GM12878 (cell line): Measurements from ENCODE around the gene TRIM46. TPM values are rescaled to one million over a fixed set of nuclear protein-coding genes. Genes with fewer than 3 reads are reported as not detected.

Source experiments
- ATAC-seq: fragments of 200-7000 bp; cut with Tn5 transposase; 3 replicates; pipeline ENCODE4 v1.9.1; 2020; ENCODE audit warnings: mild to moderate bottlenecking, moderate library complexity
- BruUV-seq: library from RNA; stranded (reverse); fragments of 400-500 nt; replicated peaks from 2 replicates; lab custom pipeline; 2021; lab: Mats Ljungman, UMichigan
- CTCF ChIA-PET: fragments of 300-600 bp; sonication (Branson Sonifier 250); formaldehyde crosslinking; extraction: SDS; loops from one replicate; lab custom pipeline; 2021; ENCODE audit warnings: inconsistent platforms; lab: Yijun Ruan, JAX
- POLR2A ChIA-PET: fragments of 350-600 bp; formaldehyde crosslinking; extraction: SDS; loops from one replicate; lab custom pipeline; 2021; ENCODE audit warnings: inconsistent platforms; lab: Charles Lee
- RAD21 ChIA-PET: fragments of 300-600 bp; sonication (Branson Sonifier 250); formaldehyde crosslinking; loops from one replicate; lab custom pipeline; 2023; ENCODE audit warnings: antibody characterized with exemption; ENCODE audit not compliant: unreplicated experiment; lab: Charles Lee
- SMC1A ChIA-PET: fragments of 300-600 bp; sonication (Branson Sonifier 250); formaldehyde crosslinking; loops from one replicate; lab custom pipeline; 2023; ENCODE audit not compliant: unreplicated experiment, uncharacterized antibody; lab: Charles Lee
- DNase-seq: peaks from one replicate; pipeline ENCODE4 v3.0.0-alpha.2; 2011; ENCODE audit warnings: low read depth, low spot score
- FAIRE-seq: peaks from 3 replicates; lab custom pipeline; 2011; peaks lifted over from hg19 to GRCh38; lab: Jason Lieb, UNC
- H2AFZ ChIP-seq: 2 replicates; pipeline ENCODE4 v1.6.0; 2011; ENCODE audit warnings: low read depth, low read length, control low read depth; ENCODE audit not compliant: control insufficient read depth
- H3K27ac ChIP-seq: 2 replicates; pipeline ENCODE4 v1.5.1; 2011; ENCODE audit warnings: control low read depth; ENCODE audit not compliant: control insufficient read depth, insufficient read depth
- H3K27me3 ChIP-seq, 2 experiments: replicated peaks in 1 of 2; 2 replicates each; pipeline versions ENCODE4 v1.6.0 to v1.6.1; 2011; ENCODE audit warnings: low read length in 1 of 2; ENCODE audit not compliant: control insufficient read depth in 2 of 2, insufficient read depth in 2 of 2
- H3K36me3 ChIP-seq, 2 experiments: 2 replicates each; pipeline ENCODE4 v1.5.1; 2011; ENCODE audit warnings: low read length in 1 of 2; ENCODE audit not compliant: control insufficient read depth in 2 of 2, insufficient read depth in 2 of 2
- H3K4me1 ChIP-seq: 2 replicates; pipeline ENCODE4 v1.6.1; 2011; ENCODE audit warnings: mild to moderate bottlenecking, low read length, moderate library complexity, mixed read lengths; ENCODE audit not compliant: control insufficient read depth, insufficient read depth
- H3K4me2 ChIP-seq: 2 replicates; pipeline ENCODE4 v1.6.0; 2011; ENCODE audit warnings: control low read depth; ENCODE audit not compliant: control insufficient read depth, insufficient read depth
- H3K4me3 ChIP-seq: fragments of 200-600 bp; sonication (generic); 2 replicates; pipeline ENCODE4 v1.5.1; 2016
- H3K79me2 ChIP-seq: 2 replicates; pipeline ENCODE4 v1.6.0; 2011; ENCODE audit warnings: low read length; ENCODE audit not compliant: control insufficient read depth, insufficient read depth
- H3K9ac ChIP-seq: 2 replicates; pipeline ENCODE4 v1.8.0; 2011; ENCODE audit warnings: low read length, control low read depth, mixed read lengths; ENCODE audit not compliant: control insufficient read depth, insufficient read depth
- H3K9me3 ChIP-seq: replicated peaks from 3 replicates; pipeline ENCODE4 v1.5.1; 2011; ENCODE audit warnings: mild to moderate bottlenecking, low read length; ENCODE audit not compliant: control insufficient read depth, insufficient read depth
- H4K20me1 ChIP-seq: 2 replicates; pipeline ENCODE4 v1.6.0; 2011; ENCODE audit not compliant: control insufficient read depth, insufficient read depth
- CEBPB ChIP-seq, 2 experiments: fragments of 150-350 bp in 1 of 2; IDR thresholded peaks; 2 replicates each; pipeline ENCODE4 v1.6.1; 2012 to 2014; ENCODE audit warnings: low read depth in 2 of 2, low read length in 2 of 2, borderline replicate concordance in 1 of 2, inconsistent platforms in 1 of 2
- CREB1 ChIP-seq: IDR thresholded peaks from 2 replicates; pipeline ENCODE4 v1.6.1; 2012; ENCODE audit warnings: low read depth, mild to moderate bottlenecking, inconsistent platforms
- E2F4 ChIP-seq: IDR thresholded peaks from 2 replicates; pipeline ENCODE4 v1.6.1; 2012; ENCODE audit warnings: low read depth, low read length, improper control_type of control experiment
- HDAC6 ChIP-seq: fragments of 200-600 bp; sonication (generic); IDR thresholded peaks from one replicate; pipeline ENCODE4 v1.8.0; 2017; ENCODE audit warnings: antibody characterized with exemption; ENCODE audit not compliant: unreplicated experiment
- HDGF ChIP-seq: fragments of 450-650 bp; IDR thresholded peaks from 2 replicates; pipeline ENCODE4 v1.6.1; 2016; ENCODE audit warnings: antibody characterized with exemption
- JUND ChIP-seq: IDR thresholded peaks from 2 replicates; pipeline ENCODE4 v1.6.1; 2012; ENCODE audit warnings: low read depth, mild to moderate bottlenecking, low read length, improper control_type of control experiment, moderate library complexity
- MYB ChIP-seq: fragments of 150-350 bp; IDR thresholded peaks from 2 replicates; pipeline ENCODE4 v1.6.1; 2014; ENCODE audit warnings: mild to moderate bottlenecking, low read depth, low read length, borderline replicate concordance
- MYC ChIP-seq: IDR thresholded peaks from 2 replicates; pipeline ENCODE4 v1.6.1; 2011; ENCODE audit warnings: mild to moderate bottlenecking, low read length, moderate library complexity, inconsistent platforms; ENCODE audit not compliant: insufficient read depth, insufficient replicate concordance, insufficient read length, severe bottlenecking
- NFIC ChIP-seq: IDR thresholded peaks from 2 replicates; pipeline ENCODE4 v1.6.1; 2012; ENCODE audit warnings: low read depth, mild to moderate bottlenecking, inconsistent platforms, low read length, moderate library complexity
- PAX5 ChIP-seq: IDR thresholded peaks from 2 replicates; pipeline ENCODE4 v1.6.1; 2011; ENCODE audit warnings: low read depth, low read length, borderline replicate concordance
- SMAD1 ChIP-seq: fragments of 450-650 bp; IDR thresholded peaks from 2 replicates; pipeline ENCODE4 v1.6.1; 2018; ENCODE audit warnings: mild to moderate bottlenecking, low read depth; ENCODE audit not compliant: partially characterized antibody
- SP1 ChIP-seq: IDR thresholded peaks from one replicate; pipeline ENCODE4 v1.6.1; 2011; ENCODE audit warnings: low read depth, low read length
- TAF1 ChIP-seq: IDR thresholded peaks from 2 replicates; pipeline ENCODE4 v1.6.1; 2011; ENCODE audit warnings: mild to moderate bottlenecking, low read depth, low read length, borderline replicate concordance
- TCF12 ChIP-seq: IDR thresholded peaks from 2 replicates; pipeline ENCODE4 v1.6.1; 2011; ENCODE audit warnings: low read depth, mild to moderate bottlenecking, low read length
- WGBS: methylation state at CpG from one replicate; pipeline ENCODE4 v1.1.6; 2016; ENCODE audit warnings: low lambda C conversion rate; ENCODE audit not compliant: insufficient replicate concordance, insufficient coverage; ENCODE audit errors: missing lambda C conversion rate; 5-methylcytosine and 5-hydroxymethylcytosine counted together
- in situ Hi-C: fragments of 300-500 bp; cut with MboI; formaldehyde crosslinking; loops from 9 replicates; pipeline ENCODE4 v1.14.3; 2018; ENCODE audit warnings: mixed read lengths
- intact Hi-C: fragments of 100-400 bp; cut with micrococcal nuclease; formaldehyde crosslinking; loops from one replicate; pipeline ENCODE4 v1.14.2; 2022; ENCODE audit not compliant: unreplicated experiment
- polyA plus RNA-seq, 11 experiments: library from polyadenylated mRNA; depleted of rRNA in 4 of 11; unstranded in 6 of 11; stranded (reverse) in 5 of 11; fragments of >200 nt; fragmentation: Nextera tagmentation in 4 of 11; fragmentation: Illumina TruSeq in 1 of 11; extraction: Ambion mirVana in 4 of 11; extraction: Trizol in 1 of 11; gene quantifications; 1 replicate in 1 of 11; 2 replicates in 10 of 11; pipeline versions ENCODE4 v1.2.1 to v1.2.3, GENCODE V29; 2011 to 2016; ENCODE audit warnings: inconsistent platforms in 2 of 11, missing spikeins in 2 of 11, low read depth in 1 of 11
- total RNA-seq, 4 experiments: library from RNA; depleted of rRNA in 3 of 4; stranded (reverse); fragments of >200 nt in 3 of 4; fragmentation: Illumina TruSeq in 1 of 4; extraction: Trizol in 1 of 4; gene quantifications; 2 replicates each; pipeline versions ENCODE4 v1.2.1 to v1.2.3, GENCODE V29; 2013 to 2021
- TF ChIP-seq, protein P1 (sequence below): fragments of 450-650 bp; IDR thresholded peaks from 2 replicates; pipeline ENCODE4 v1.6.1; 2018; ENCODE audit warnings: mild to moderate bottlenecking, low read depth, moderate library complexity; ENCODE audit not compliant: partially characterized antibody
- TF ChIP-seq, protein P2 (sequence below): IDR thresholded peaks from 2 replicates; pipeline ENCODE4 v1.6.1; 2012; ENCODE audit warnings: low read depth, low read length, improper control_type of control experiment

The TRIM46 gene
- total and polyA plus RNA-seq, 10 of the 15 experiments (the other 5 are each of a cell fraction or from before 2014, with no cell fraction given), result 0.08 to 3.1 (median 0.97) TPM

DNA sequence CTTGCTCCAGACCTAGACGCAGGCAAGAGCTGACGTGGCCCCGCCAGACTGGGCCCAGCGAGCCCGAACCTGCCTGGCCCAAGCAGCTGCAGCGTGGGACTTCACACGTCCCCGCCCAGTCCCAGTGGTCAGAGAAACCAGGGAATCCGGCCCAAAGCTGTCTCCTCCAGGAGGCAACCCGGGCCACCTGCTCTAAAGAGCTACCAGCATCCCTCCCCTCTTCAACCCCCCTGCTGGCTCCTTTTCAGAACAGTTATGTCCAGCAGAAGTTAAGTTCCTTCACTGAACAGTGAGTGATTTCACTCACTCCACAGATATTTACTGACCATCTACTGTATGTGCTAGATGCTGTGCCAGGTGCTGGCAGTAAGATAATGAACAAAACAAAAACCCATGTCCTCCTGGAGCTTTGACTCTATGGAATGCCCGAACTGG lies 48.1 kb upstream of the TRIM46 start:
- Histone ChIP-seq H3K27me3 (peaks cover 14 to 24% of the 10 kb centered on the region in 2 experiments), H3K36me3 (no peaks in the 10 kb centered on the region), H3K4me2 (no peak overlapping the region), H3K9me3 (no peaks in the 10 kb centered on the region), H3K4me1 (peaks cover 14% of the 10 kb centered on the region), H3K79me2 (no peaks in the 10 kb centered on the region), H3K27ac (no peak overlapping the region), H2AFZ (no peak overlapping the region), H4K20me1 (no peaks in the 10 kb centered on the region), H3K9ac (no peak overlapping the region), H3K4me3 (no peak overlapping the region)
- no TSS peak for BruUV-seq
- ChIA-PET RAD21 (interaction anchor here (1.2 kb wide), 1 partner anchor 42 kb away, joined by 3 read pairs; no protein-coding TSS in a partner anchor), POLR2A (interaction anchor here (0.6 to 2.3 kb wide), 3 partner anchors 9 to 33 kb away, joined by 3 to 6 read pairs (median 3); no protein-coding TSS in a partner anchor), CTCF (interaction anchor here (1.7 to 1.9 kb wide), 2 partner anchors 34 to 47 kb away, joined by 5 to 6 read pairs; partner anchors contain the start of gene KRTCAP2), SMC1A (no interaction called here)
- TF ChIP-seq TCF12 (no peak), MYC (no peak), SMAD1 (no peak), CREB1 (no peak), HDGF (no peak), SP1 (no peak), TAF1 (no peak), JUND (no peak), NFIC (no peak), MYB (no peak), PAX5 (no peak), CEBPB (IDR thresholded peaks at IDR 0.05; ENCODE audit: borderline replicate concordance in 1 of 2, low read depth in 2 of 2, low read length in 2 of 2) (no peak), HDAC6 (no peak), E2F4 (no peak)
- TF ChIP-seq, protein P1, sequence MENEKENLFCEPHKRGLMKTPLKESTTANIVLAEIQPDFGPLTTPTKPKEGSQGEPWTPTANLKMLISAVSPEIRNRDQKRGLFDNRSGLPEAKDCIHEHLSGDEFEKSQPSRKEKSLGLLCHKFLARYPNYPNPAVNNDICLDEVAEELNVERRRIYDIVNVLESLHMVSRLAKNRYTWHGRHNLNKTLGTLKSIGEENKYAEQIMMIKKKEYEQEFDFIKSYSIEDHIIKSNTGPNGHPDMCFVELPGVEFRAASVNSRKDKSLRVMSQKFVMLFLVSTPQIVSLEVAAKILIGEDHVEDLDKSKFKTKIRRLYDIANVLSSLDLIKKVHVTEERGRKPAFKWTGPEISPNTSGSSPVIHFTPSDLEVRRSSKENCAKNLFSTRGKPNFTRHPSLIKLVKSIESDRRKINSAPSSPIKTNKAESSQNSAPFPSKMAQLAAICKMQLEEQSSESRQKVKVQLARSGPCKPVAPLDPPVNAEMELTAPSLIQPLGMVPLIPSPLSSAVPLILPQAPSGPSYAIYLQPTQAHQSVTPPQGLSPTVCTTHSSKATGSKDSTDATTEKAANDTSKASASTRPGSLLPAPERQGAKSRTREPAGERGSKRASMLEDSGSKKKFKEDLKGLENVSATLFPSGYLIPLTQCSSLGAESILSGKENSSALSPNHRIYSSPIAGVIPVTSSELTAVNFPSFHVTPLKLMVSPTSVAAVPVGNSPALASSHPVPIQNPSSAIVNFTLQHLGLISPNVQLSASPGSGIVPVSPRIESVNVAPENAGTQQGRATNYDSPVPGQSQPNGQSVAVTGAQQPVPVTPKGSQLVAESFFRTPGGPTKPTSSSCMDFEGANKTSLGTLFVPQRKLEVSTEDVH, result no peak
- TF ChIP-seq, protein P2, sequence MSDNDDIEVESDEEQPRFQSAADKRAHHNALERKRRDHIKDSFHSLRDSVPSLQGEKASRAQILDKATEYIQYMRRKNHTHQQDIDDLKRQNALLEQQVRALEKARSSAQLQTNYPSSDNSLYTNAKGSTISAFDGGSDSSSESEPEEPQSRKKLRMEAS, result no peak
- intact Hi-C loops (no loop called here), in situ Hi-C loops (no loop called here)
- no peak for DNase-seq
- 19% methylated on average over 11 of the region's 11 CpGs for WGBS
- no peak for FAIRE-seq
- ATAC-seq, result no peak
